ENCODE data around the gene FHAD1.
"Not testable (repeated sequence)": the region's sequence is repeated elsewhere in the genome, so short reads cannot be mapped to it uniquely, and the experiment has no call there.

Gene FHAD1

DNA sequence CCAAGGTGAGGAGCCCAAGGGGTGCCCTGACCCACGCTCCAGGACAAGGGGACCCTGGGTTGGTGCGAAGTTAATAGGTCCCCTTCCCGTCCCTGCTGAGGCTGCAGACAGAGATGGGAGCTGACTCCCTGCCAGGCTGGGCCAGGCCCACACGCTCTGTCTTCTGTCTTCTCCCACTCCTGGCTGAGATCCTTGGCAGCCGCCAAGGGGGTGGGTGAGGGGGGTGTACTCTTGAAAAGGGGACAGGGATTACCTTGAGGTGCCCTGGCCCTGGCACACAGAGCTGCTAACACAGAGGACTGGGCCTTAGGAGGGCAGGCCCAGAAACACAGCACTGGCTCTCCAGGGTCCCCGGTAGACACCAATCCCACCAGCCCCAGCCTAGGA is 180.2 kb downstream of the FHAD1 start:
- Histone ChIP-seq H3K4me2 (ENCODE audit: low read length, poor library complexity, severe bottlenecking) (no peak overlapping the region), H3K36me3 (ENCODE audit: control insufficient read depth in 1 of 2, insufficient read depth in 2 of 2, low read depth in 1 of 2, low read length in 2 of 2) (peaks cover 15 to 42% of the 10 kb centered on the region in 2 experiments), H2BK15ac (ENCODE audit: low read depth, poor library complexity, severe bottlenecking) (no peak overlapping the region), H3K9me3 (ENCODE audit: control insufficient read depth, low read length) (no peaks in the 10 kb centered on the region), H2AK5ac (ENCODE audit: low read length, severe bottlenecking) (peak overlapping the region; percentile 14), H3K4ac (ENCODE audit: low read depth in 1 of 2, low read length in 2 of 2) (peak overlapping the region in 1 of 2 experiments; percentile 66), H3K18ac (ENCODE audit: low read depth in 1 of 2, low read length in 2 of 2) (peak overlapping the region in 1 of 2 experiments; percentile 41), H2BK12ac (ENCODE audit: low read length in 2 of 2) (peak overlapping the region in 1 of 2 experiments; percentile 87), H2AFZ (ENCODE audit: low read depth, low read length) (no peak overlapping the region), H2BK5ac (ENCODE audit: low read depth, low read length, poor library complexity, severe bottlenecking) (no peak overlapping the region), H3K23ac (ENCODE audit: low read length in 2 of 2) (peak overlapping the region in 1 of 2 experiments; percentile 10), H3K4me1 (ENCODE audit: control insufficient read depth, insufficient read depth, low read depth, low read length) (peaks cover 36% of the 10 kb centered on the region), H3K27me3 (ENCODE audit: control insufficient read depth in 1 of 2, insufficient read depth in 1 of 2, low read length in 2 of 2) (no peaks in the 10 kb centered on the region), H3K27ac (ENCODE audit: low read length, poor library complexity, severe bottlenecking) (no peak overlapping the region), H3K14ac (ENCODE audit: low read length in 2 of 2) (peak overlapping the region in 1 of 2 experiments; percentile 8), H4K8ac (ENCODE audit: low read length) (peak overlapping the region; percentile 88), H4K91ac (ENCODE audit: low read length) (peak overlapping the region; percentile 52), H3K9ac (ENCODE audit: low read length) (no peak overlapping the region), H2BK120ac (ENCODE audit: low read depth, low read length) (no peak overlapping the region), H3K79me1 (replicated peaks; ENCODE audit: low read length, poor library complexity, severe bottlenecking) (peaks cover 17% of the 10 kb centered on the region), H3K4me3 (ENCODE audit: insufficient read depth in 1 of 2, low read depth in 1 of 2, low read length in 2 of 2) (no peak overlapping the region)
- 86% methylated on average over 6 of the region's 6 CpGs for WGBS
- DNase-seq = no peak

DNA sequence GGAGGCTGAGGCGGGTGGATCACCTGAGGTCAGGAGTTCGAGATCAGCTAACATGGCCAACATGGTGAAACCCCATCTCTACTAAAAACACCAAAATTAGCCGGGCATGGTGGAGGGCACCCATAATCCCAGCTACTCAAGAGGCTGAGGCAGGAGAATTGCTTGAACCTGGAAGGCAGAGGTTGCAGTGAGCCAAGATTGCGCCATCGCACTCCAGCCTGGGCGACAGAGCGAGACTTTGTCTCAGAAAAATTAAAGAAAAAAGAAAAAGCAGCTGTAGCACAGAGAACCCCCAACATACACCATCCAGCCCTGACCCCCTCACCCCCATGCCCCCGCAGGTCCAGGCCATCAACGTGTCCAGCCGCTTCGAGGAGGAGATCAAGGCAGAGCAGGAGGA is 181.2 kb downstream of the FHAD1 start:
- not testable (repeated sequence) for H3K23ac ChIP-seq (ENCODE audit: low read length in 2 of 2); DNase-seq; H2BK5ac ChIP-seq (ENCODE audit: low read depth, low read length, poor library complexity, severe bottlenecking); H3K18ac ChIP-seq (ENCODE audit: low read depth in 1 of 2, low read length in 2 of 2); H4K8ac ChIP-seq (ENCODE audit: low read length); H3K4me3 ChIP-seq (ENCODE audit: insufficient read depth in 1 of 2, low read depth in 1 of 2, low read length in 2 of 2); H2BK15ac ChIP-seq (ENCODE audit: low read depth, poor library complexity, severe bottlenecking); H3K4ac ChIP-seq (ENCODE audit: low read depth in 1 of 2, low read length in 2 of 2); H3K9me3 ChIP-seq (ENCODE audit: control insufficient read depth, low read length); H3K9ac ChIP-seq (ENCODE audit: low read length); H4K91ac ChIP-seq (ENCODE audit: low read length); H2BK120ac ChIP-seq (ENCODE audit: low read depth, low read length); H2AFZ ChIP-seq (ENCODE audit: low read depth, low read length); H3K14ac ChIP-seq (ENCODE audit: low read length in 2 of 2); H3K27ac ChIP-seq (ENCODE audit: low read length, poor library complexity, severe bottlenecking); H3K4me2 ChIP-seq (ENCODE audit: low read length, poor library complexity, severe bottlenecking); H3K27me3 ChIP-seq (ENCODE audit: control insufficient read depth in 1 of 2, insufficient read depth in 1 of 2, low read length in 2 of 2); H2AK5ac ChIP-seq (ENCODE audit: low read length, severe bottlenecking); H2BK12ac ChIP-seq (ENCODE audit: low read length in 2 of 2)
- Histone ChIP-seq H3K4me1 (ENCODE audit: control insufficient read depth, insufficient read depth, low read depth, low read length) (peaks cover 35% of the 10 kb centered on the region), H3K79me1 (replicated peaks; ENCODE audit: low read length, poor library complexity, severe bottlenecking) (peaks cover 11% of the 10 kb centered on the region), H3K36me3 (ENCODE audit: control insufficient read depth in 1 of 2, insufficient read depth in 2 of 2, low read depth in 1 of 2, low read length in 2 of 2) (peaks cover 15 to 44% of the 10 kb centered on the region in 2 experiments)
- WGBS = 84% methylated on average over 5 of the region's 11 CpGs

GRCh38 chr1:15428815-15429435 is 181.9 kb downstream of the FHAD1 start:
- Histone ChIP-seq H2BK12ac (ENCODE audit: low read length in 2 of 2) (no peak overlapping the region), H2BK120ac (ENCODE audit: low read depth, low read length) (no peak overlapping the region), H2AFZ (ENCODE audit: low read depth, low read length) (no peak overlapping the region), H3K14ac (ENCODE audit: low read length in 2 of 2) (no peak overlapping the region), H3K27ac (ENCODE audit: low read length, poor library complexity, severe bottlenecking) (no peak overlapping the region), H3K9me3 (ENCODE audit: control insufficient read depth, low read length) (no peaks in the 10 kb centered on the region), H3K9ac (ENCODE audit: low read length) (no peak overlapping the region), H3K23ac (ENCODE audit: low read length in 2 of 2) (no peak overlapping the region), H3K18ac (ENCODE audit: low read depth in 1 of 2, low read length in 2 of 2) (no peak overlapping the region), H3K4me1 (ENCODE audit: control insufficient read depth, insufficient read depth, low read depth, low read length) (peaks cover 36% of the 10 kb centered on the region), H3K4me2 (ENCODE audit: low read length, poor library complexity, severe bottlenecking) (no peak overlapping the region), H3K36me3 (ENCODE audit: control insufficient read depth in 1 of 2, insufficient read depth in 2 of 2, low read depth in 1 of 2, low read length in 2 of 2) (peaks cover 15 to 44% of the 10 kb centered on the region in 2 experiments), H2BK5ac (ENCODE audit: low read depth, low read length, poor library complexity, severe bottlenecking) (no peak overlapping the region), H3K27me3 (ENCODE audit: control insufficient read depth in 1 of 2, insufficient read depth in 1 of 2, low read length in 2 of 2) (no peaks in the 10 kb centered on the region), H3K79me1 (replicated peaks; ENCODE audit: low read length, poor library complexity, severe bottlenecking) (peaks cover 9% of the 10 kb centered on the region), H3K4me3 (ENCODE audit: insufficient read depth in 1 of 2, low read depth in 1 of 2, low read length in 2 of 2) (no peak overlapping the region), H2AK5ac (ENCODE audit: low read length, severe bottlenecking) (no peak overlapping the region), H4K91ac (ENCODE audit: low read length) (no peak overlapping the region), H3K4ac (ENCODE audit: low read depth in 1 of 2, low read length in 2 of 2) (no peak overlapping the region), H4K8ac (ENCODE audit: low read length) (no peak overlapping the region), H2BK15ac (ENCODE audit: low read depth, poor library complexity, severe bottlenecking) (peak overlapping the region; percentile 26)
- no peak for DNase-seq
- 96% methylated on average over 17 of the region's 18 CpGs for WGBS

GRCh38 chr1:15429701-15430149 is 182.7 kb downstream of the FHAD1 start:
- Histone ChIP-seq H3K4me2 (ENCODE audit: low read length, poor library complexity, severe bottlenecking) (no peak overlapping the region), H2BK5ac (ENCODE audit: low read depth, low read length, poor library complexity, severe bottlenecking) (no peak overlapping the region), H2AK5ac (ENCODE audit: low read length, severe bottlenecking) (no peak overlapping the region), H3K27me3 (ENCODE audit: control insufficient read depth in 1 of 2, insufficient read depth in 1 of 2, low read length in 2 of 2) (no peaks in the 10 kb centered on the region), H3K23ac (ENCODE audit: low read length in 2 of 2) (no peak overlapping the region), H2BK12ac (ENCODE audit: low read length in 2 of 2) (peak overlapping the region in 1 of 2 experiments; percentile 59), H3K14ac (ENCODE audit: low read length in 2 of 2) (no peak overlapping the region), H3K9ac (ENCODE audit: low read length) (no peak overlapping the region), H3K9me3 (ENCODE audit: control insufficient read depth, low read length) (no peaks in the 10 kb centered on the region), H4K8ac (ENCODE audit: low read length) (no peak overlapping the region), H3K18ac (ENCODE audit: low read depth in 1 of 2, low read length in 2 of 2) (peak overlapping the region in 1 of 2 experiments; percentile 11), H3K4ac (ENCODE audit: low read depth in 1 of 2, low read length in 2 of 2) (no peak overlapping the region), H3K27ac (ENCODE audit: low read length, poor library complexity, severe bottlenecking) (no peak overlapping the region), H3K79me1 (replicated peaks; ENCODE audit: low read length, poor library complexity, severe bottlenecking) (peaks cover 6% of the 10 kb centered on the region), H3K36me3 (ENCODE audit: control insufficient read depth in 1 of 2, insufficient read depth in 2 of 2, low read depth in 1 of 2, low read length in 2 of 2) (peaks cover 15 to 44% of the 10 kb centered on the region in 2 experiments), H2AFZ (ENCODE audit: low read depth, low read length) (no peak overlapping the region), H2BK15ac (ENCODE audit: low read depth, poor library complexity, severe bottlenecking) (no peak overlapping the region), H2BK120ac (ENCODE audit: low read depth, low read length) (no peak overlapping the region), H3K4me3 (ENCODE audit: insufficient read depth in 1 of 2, low read depth in 1 of 2, low read length in 2 of 2) (no peak overlapping the region), H4K91ac (ENCODE audit: low read length) (peak overlapping the region; percentile 5), H3K4me1 (ENCODE audit: control insufficient read depth, insufficient read depth, low read depth, low read length) (peaks cover 34% of the 10 kb centered on the region)
- WGBS = 77% methylated on average over 16 of the region's 19 CpGs
- peak; percentile 73 for DNase-seq

Data from mesenchymal stem cell (in vitro differentiated cells and primary cell).